Measurements from ENCODE around the gene PTPRO. TPM values are rescaled to one million over a fixed set of nuclear protein-coding genes. Genes with fewer than 3 reads are reported as not detected.

Gene PTPRO
- polyA plus RNA-seq, 1 of the 3 experiments (the other 2 are of a cell fraction): 1.4 TPM

- Histone ChIP-seq H4K20me1 (ENCODE audit: insufficient read depth) (no peaks in the 10 kb centered on the region), H3K4me1 (ENCODE audit: control insufficient read depth in 1 of 2, insufficient read depth in 2 of 2, low read depth in 1 of 2, low read length in 1 of 2) (no peaks in the 10 kb centered on the region), H3K4me3 (ENCODE audit: low read depth in 2 of 2, low read length in 1 of 2) (no peak overlapping the region), H3K79me2 (ENCODE audit: insufficient read depth) (no peaks in the 10 kb centered on the region), H2AFZ (ENCODE audit: low read depth) (no peak overlapping the region), H3F3A (replicated peaks; ENCODE audit: insufficient read depth) (no peaks in the 10 kb centered on the region), H3K9me2 (no peaks in the 10 kb centered on the region), H3K27me3 (ENCODE audit: insufficient read depth) (no peaks in the 10 kb centered on the region), H3K4me2 (no peak overlapping the region), H3K27ac (ENCODE audit: low read depth in 2 of 2, low read length in 1 of 2) (no peak overlapping the region), H3K9me3 (no peaks in the 10 kb centered on the region), H3K36me3 (replicated peaks in 1 of 2; ENCODE audit: control insufficient read depth in 1 of 2, insufficient read depth in 2 of 2, low read length in 1 of 2) (no peaks in the 10 kb centered on the region), H3K9ac (no peak overlapping the region)
- ChIA-PET CTCF (no interaction called here), POLR2A (no interaction called here)
- no peak for TF ChIP-seq FOXJ3 (CRISPR knock-in tag; IDR thresholded peaks at IDR 0.05)
- TF ChIP-seq, protein P1, sequence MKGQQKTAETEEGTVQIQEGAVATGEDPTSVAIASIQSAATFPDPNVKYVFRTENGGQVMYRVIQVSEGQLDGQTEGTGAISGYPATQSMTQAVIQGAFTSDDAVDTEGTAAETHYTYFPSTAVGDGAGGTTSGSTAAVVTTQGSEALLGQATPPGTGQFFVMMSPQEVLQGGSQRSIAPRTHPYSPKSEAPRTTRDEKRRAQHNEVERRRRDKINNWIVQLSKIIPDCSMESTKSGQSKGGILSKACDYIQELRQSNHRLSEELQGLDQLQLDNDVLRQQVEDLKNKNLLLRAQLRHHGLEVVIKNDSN (IDR thresholded peaks at IDR 0.05; ENCODE audit: borderline replicate concordance, low read depth): no peak
- TF ChIP-seq MEF2A (IDR thresholded peaks at IDR 0.05; ENCODE audit: borderline replicate concordance, low read depth): no peak
- no peak for TF ChIP-seq FOXM1 (IDR thresholded peaks at IDR 0.05; ENCODE audit: low read depth)
- TF ChIP-seq RAD21 (IDR thresholded peaks at IDR 0.05; ENCODE audit: low read length): no peak
- no peak for TF ChIP-seq JUND (IDR thresholded peaks at IDR 0.05)
- no peak for TF ChIP-seq FOSL2 (IDR thresholded peaks at IDR 0.05; ENCODE audit: borderline replicate concordance, low read depth)
- no peak for TF ChIP-seq TEAD4 (IDR thresholded peaks at IDR 0.05; ENCODE audit: borderline replicate concordance, insufficient read depth)
- TF ChIP-seq GABPA (IDR thresholded peaks at IDR 0.05; ENCODE audit: low read depth): no peak
- TF ChIP-seq TAF1 (IDR thresholded peaks at IDR 0.05; ENCODE audit: borderline replicate concordance, low read depth, low read length): no peak
- TF ChIP-seq, protein P2, sequence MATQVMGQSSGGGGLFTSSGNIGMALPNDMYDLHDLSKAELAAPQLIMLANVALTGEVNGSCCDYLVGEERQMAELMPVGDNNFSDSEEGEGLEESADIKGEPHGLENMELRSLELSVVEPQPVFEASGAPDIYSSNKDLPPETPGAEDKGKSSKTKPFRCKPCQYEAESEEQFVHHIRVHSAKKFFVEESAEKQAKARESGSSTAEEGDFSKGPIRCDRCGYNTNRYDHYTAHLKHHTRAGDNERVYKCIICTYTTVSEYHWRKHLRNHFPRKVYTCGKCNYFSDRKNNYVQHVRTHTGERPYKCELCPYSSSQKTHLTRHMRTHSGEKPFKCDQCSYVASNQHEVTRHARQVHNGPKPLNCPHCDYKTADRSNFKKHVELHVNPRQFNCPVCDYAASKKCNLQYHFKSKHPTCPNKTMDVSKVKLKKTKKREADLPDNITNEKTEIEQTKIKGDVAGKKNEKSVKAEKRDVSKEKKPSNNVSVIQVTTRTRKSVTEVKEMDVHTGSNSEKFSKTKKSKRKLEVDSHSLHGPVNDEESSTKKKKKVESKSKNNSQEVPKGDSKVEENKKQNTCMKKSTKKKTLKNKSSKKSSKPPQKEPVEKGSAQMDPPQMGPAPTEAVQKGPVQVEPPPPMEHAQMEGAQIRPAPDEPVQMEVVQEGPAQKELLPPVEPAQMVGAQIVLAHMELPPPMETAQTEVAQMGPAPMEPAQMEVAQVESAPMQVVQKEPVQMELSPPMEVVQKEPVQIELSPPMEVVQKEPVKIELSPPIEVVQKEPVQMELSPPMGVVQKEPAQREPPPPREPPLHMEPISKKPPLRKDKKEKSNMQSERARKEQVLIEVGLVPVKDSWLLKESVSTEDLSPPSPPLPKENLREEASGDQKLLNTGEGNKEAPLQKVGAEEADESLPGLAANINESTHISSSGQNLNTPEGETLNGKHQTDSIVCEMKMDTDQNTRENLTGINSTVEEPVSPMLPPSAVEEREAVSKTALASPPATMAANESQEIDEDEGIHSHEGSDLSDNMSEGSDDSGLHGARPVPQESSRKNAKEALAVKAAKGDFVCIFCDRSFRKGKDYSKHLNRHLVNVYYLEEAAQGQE (IDR thresholded peaks at IDR 0.05; ENCODE audit: low read depth, low read length): no peak
- WGBS (ENCODE audit: low lambda C conversion rate): 77% methylated on average over 3 of the region's 3 CpGs
- DNase-seq: no peak
Observed at GRCh38 chr12:15411842-15412241, 89.5 kb downstream of the PTPRO start.

DNA sequence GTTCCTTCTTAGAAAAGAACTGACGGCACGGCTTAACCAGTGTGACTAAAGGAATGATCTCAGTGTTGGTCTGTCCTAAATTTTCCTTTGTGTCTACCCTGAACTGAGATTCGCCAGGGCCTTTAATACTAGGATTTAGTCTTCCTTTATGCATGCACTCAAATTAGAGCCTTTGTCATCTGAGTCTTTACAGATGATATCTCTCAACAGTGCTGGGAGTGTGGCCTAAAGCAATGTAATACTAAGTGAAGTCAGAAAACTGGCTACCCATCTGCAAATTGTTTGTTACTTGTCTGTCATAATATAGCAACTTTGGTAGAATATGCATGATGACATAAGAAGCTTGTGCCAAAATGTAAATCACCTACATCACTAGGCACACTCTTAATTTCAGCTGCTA, 95.4 kb downstream of the PTPRO start:
- Histone ChIP-seq H3K9ac (no peak overlapping the region), H3F3A (replicated peaks; ENCODE audit: insufficient read depth) (no peaks in the 10 kb centered on the region), H3K79me2 (ENCODE audit: insufficient read depth) (no peaks in the 10 kb centered on the region), H3K36me3 (replicated peaks in 1 of 2; ENCODE audit: control insufficient read depth in 1 of 2, insufficient read depth in 2 of 2, low read length in 1 of 2) (no peaks in the 10 kb centered on the region), H3K4me3 (ENCODE audit: low read depth in 2 of 2, low read length in 1 of 2) (no peak overlapping the region), H3K27me3 (ENCODE audit: insufficient read depth) (no peaks in the 10 kb centered on the region), H3K9me2 (no peaks in the 10 kb centered on the region), H3K4me2 (no peak overlapping the region), H3K4me1 (ENCODE audit: control insufficient read depth in 1 of 2, insufficient read depth in 2 of 2, low read depth in 1 of 2, low read length in 1 of 2) (no peaks in the 10 kb centered on the region), H3K9me3 (no peaks in the 10 kb centered on the region), H4K20me1 (ENCODE audit: insufficient read depth) (no peaks in the 10 kb centered on the region), H2AFZ (ENCODE audit: low read depth) (no peak overlapping the region), H3K27ac (ENCODE audit: low read depth in 2 of 2, low read length in 1 of 2) (no peak overlapping the region)
- ChIA-PET POLR2A (no interaction called here), CTCF (interaction anchor here (0.7 kb wide), 1 partner anchor 106 kb away, joined by 3 read pairs; no protein-coding TSS in a partner anchor)
- 86% methylated on average over 3 of the region's 3 CpGs for WGBS (ENCODE audit: low lambda C conversion rate)
- DNase-seq: no peak
- no peak for TF ChIP-seq TCF12 (IDR thresholded peaks at IDR 0.05)
- TF ChIP-seq MAX (IDR thresholded peaks at IDR 0.05; ENCODE audit: low read depth): no peak
- 0 out of 4 replicates have a peak, but pooled peaks of 1 of the 2 experiments have one; percentile 3 for TF ChIP-seq EP300 (IDR thresholded peaks at IDR 0.05; ENCODE audit: borderline replicate concordance in 1 of 2, low read depth in 1 of 2, low read length in 1 of 2)
- no peak for TF ChIP-seq RCOR1 (IDR thresholded peaks at IDR 0.05; ENCODE audit: low read length)
- TF ChIP-seq, protein P3, sequence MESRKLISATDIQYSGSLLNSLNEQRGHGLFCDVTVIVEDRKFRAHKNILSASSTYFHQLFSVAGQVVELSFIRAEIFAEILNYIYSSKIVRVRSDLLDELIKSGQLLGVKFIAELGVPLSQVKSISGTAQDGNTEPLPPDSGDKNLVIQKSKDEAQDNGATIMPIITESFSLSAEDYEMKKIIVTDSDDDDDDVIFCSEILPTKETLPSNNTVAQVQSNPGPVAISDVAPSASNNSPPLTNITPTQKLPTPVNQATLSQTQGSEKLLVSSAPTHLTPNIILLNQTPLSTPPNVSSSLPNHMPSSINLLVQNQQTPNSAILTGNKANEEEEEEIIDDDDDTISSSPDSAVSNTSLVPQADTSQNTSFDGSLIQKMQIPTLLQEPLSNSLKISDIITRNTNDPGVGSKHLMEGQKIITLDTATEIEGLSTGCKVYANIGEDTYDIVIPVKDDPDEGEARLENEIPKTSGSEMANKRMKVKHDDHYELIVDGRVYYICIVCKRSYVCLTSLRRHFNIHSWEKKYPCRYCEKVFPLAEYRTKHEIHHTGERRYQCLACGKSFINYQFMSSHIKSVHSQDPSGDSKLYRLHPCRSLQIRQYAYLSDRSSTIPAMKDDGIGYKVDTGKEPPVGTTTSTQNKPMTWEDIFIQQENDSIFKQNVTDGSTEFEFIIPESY (IDR thresholded peaks at IDR 0.05; ENCODE audit: borderline replicate concordance, low read depth): no peak
- no peak for TF ChIP-seq POLR2AphosphoS5 (IDR thresholded peaks at IDR 0.05; ENCODE audit: low read depth, low read length)
- TF ChIP-seq, protein P4, sequence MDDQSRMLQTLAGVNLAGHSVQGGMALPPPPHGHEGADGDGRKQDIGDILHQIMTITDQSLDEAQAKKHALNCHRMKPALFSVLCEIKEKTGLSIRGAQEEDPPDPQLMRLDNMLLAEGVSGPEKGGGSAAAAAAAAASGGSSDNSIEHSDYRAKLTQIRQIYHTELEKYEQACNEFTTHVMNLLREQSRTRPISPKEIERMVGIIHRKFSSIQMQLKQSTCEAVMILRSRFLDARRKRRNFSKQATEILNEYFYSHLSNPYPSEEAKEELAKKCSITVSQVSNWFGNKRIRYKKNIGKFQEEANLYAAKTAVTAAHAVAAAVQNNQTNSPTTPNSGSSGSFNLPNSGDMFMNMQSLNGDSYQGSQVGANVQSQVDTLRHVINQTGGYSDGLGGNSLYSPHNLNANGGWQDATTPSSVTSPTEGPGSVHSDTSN (IDR thresholded peaks at IDR 0.05): peak; percentile 23; the same call in 1 of the 2 replicates
- TF ChIP-seq RXRA (IDR thresholded peaks at IDR 0.05; ENCODE audit: borderline replicate concordance, low read depth): no peak
- TF ChIP-seq YY1 (IDR thresholded peaks at IDR 0.05; ENCODE audit: low read depth): no peak
- TF ChIP-seq RFX5 (IDR thresholded peaks at IDR 0.05; ENCODE audit: low read length): no peak
- TF ChIP-seq SIN3A (IDR thresholded peaks at IDR 0.05; ENCODE audit: borderline replicate concordance, low read depth, low read length): no peak
- TF ChIP-seq TAF1 (IDR thresholded peaks at IDR 0.05; ENCODE audit: borderline replicate concordance, low read depth, low read length): no peak
- no peak for TF ChIP-seq GABPA (IDR thresholded peaks at IDR 0.05; ENCODE audit: low read depth)
- no peak for TF ChIP-seq FOXJ3 (CRISPR knock-in tag; IDR thresholded peaks at IDR 0.05)
- no peak for TF ChIP-seq NRF1 (IDR thresholded peaks at IDR 0.05; ENCODE audit: low read depth, low read length)

Measured in SK-N-SH (cell line).